Fibroblast of lung (primary cell): Measurements from ENCODE around the gene HMOX1. TPM values are rescaled to one million over a fixed set of nuclear protein-coding genes. Genes with fewer than 3 reads are reported as not detected.

Experiments used
- DNase-seq, 2 donors: peaks; one replicate each; pipeline versions ENCODE4 v3.0.0 to v3.0.0-alpha.2; 2010; ENCODE audit warnings: low read depth in 2 of 2
- H2AFZ ChIP-seq: 2 replicates; pipeline ENCODE4 v1.5.1; 2012; ENCODE audit warnings: low read length, control low read depth, inconsistent platforms
- H3K27ac ChIP-seq: 2 replicates; pipeline ENCODE4 v1.5.1; 2011; ENCODE audit warnings: low read length, control low read depth; ENCODE audit not compliant: insufficient read depth
- H3K27me3 ChIP-seq: 2 replicates; pipeline ENCODE4 v1.5.1; 2011; ENCODE audit warnings: mild to moderate bottlenecking, low read length; ENCODE audit not compliant: control insufficient read depth, insufficient read depth
- H3K36me3 ChIP-seq: 2 replicates; pipeline ENCODE4 v1.5.1; 2011; ENCODE audit warnings: low read length; ENCODE audit not compliant: control insufficient read depth, insufficient read depth
- H3K4me1 ChIP-seq: 2 replicates; pipeline ENCODE4 v1.5.1; 2011; ENCODE audit warnings: low read length; ENCODE audit not compliant: control insufficient read depth, insufficient read depth; ENCODE audit errors: extremely low read depth
- H3K4me2 ChIP-seq: 2 replicates; pipeline ENCODE4 v1.5.1; 2011; ENCODE audit warnings: low read length, control low read depth; ENCODE audit not compliant: insufficient read depth; ENCODE audit errors: extremely low read depth
- H3K4me3 ChIP-seq, 4 experiments: fragments of 200-600 bp in 1 of 4; sonication (generic) in 1 of 4; replicated peaks in 1 of 4; 2 replicates each; pipeline ENCODE4 v1.5.1; 2011 to 2016; ENCODE audit warnings: low read length in 4 of 4, low read depth in 3 of 4, mild to moderate bottlenecking in 3 of 4, control low read depth in 2 of 4, inconsistent platforms in 1 of 4, mixed read lengths in 1 of 4; ENCODE audit not compliant: insufficient read depth in 1 of 4; ENCODE audit errors: control extremely low read depth in 1 of 4
- H3K79me2 ChIP-seq: 2 replicates; pipeline ENCODE4 v1.5.1; 2012; ENCODE audit warnings: mild to moderate bottlenecking, low read length, inconsistent platforms; ENCODE audit not compliant: control insufficient read depth, insufficient read depth
- H3K9ac ChIP-seq: 2 replicates; pipeline ENCODE4 v1.5.1; 2011; ENCODE audit warnings: mild to moderate bottlenecking, low read length, control low read depth; ENCODE audit not compliant: insufficient read depth
- H3K9me3 ChIP-seq: 2 replicates; pipeline ENCODE4 v1.5.1; 2012; ENCODE audit warnings: low read depth, low read length; ENCODE audit not compliant: control insufficient read depth, insufficient read depth
- H4K20me1 ChIP-seq: 2 replicates; pipeline ENCODE4 v1.5.1; 2011; ENCODE audit warnings: low read length; ENCODE audit not compliant: control insufficient read depth, insufficient read depth; ENCODE audit errors: extremely low read depth
- CTCF ChIP-seq, 2 donors: IDR thresholded peaks in 1 of 2; conservative IDR thresholded peaks in 1 of 2; 1 replicate in 1 of 2; 2 replicates in 1 of 2; pipeline ENCODE4 v1.5.1; 2011 to 2012; ENCODE audit warnings: low read length in 2 of 2, control low read depth in 1 of 2, inconsistent platforms in 1 of 2, low read depth in 1 of 2, mild to moderate bottlenecking in 1 of 2
- EZH2 ChIP-seq: IDR thresholded peaks from 2 replicates; pipeline ENCODE4 v1.5.1; 2012; ENCODE audit warnings: low read length, control low read depth, mild to moderate bottlenecking; ENCODE audit errors: missing control alignments
- polyA plus RNA-seq, 2 donors: library from polyadenylated mRNA; depleted of rRNA in 1 of 2; stranded (reverse) in 1 of 2; unstranded in 1 of 2; fragments of >200 nt; gene quantifications; 2 replicates each; pipeline ENCODE4 v1.2.1, GENCODE V29; 2011 to 2012; ENCODE audit warnings: missing spikeins in 1 of 2
- total RNA-seq: library from RNA; depleted of rRNA; stranded (reverse); fragments of >200 nt; gene quantifications from 2 replicates; pipeline ENCODE4 v1.2.1, GENCODE V29; 2014

The HMOX1 gene
- total and polyA plus RNA-seq, 2 donors (not counting 1 experiment from before 2014, with no cell fraction given), result 58.9 to 243 TPM

DNA sequence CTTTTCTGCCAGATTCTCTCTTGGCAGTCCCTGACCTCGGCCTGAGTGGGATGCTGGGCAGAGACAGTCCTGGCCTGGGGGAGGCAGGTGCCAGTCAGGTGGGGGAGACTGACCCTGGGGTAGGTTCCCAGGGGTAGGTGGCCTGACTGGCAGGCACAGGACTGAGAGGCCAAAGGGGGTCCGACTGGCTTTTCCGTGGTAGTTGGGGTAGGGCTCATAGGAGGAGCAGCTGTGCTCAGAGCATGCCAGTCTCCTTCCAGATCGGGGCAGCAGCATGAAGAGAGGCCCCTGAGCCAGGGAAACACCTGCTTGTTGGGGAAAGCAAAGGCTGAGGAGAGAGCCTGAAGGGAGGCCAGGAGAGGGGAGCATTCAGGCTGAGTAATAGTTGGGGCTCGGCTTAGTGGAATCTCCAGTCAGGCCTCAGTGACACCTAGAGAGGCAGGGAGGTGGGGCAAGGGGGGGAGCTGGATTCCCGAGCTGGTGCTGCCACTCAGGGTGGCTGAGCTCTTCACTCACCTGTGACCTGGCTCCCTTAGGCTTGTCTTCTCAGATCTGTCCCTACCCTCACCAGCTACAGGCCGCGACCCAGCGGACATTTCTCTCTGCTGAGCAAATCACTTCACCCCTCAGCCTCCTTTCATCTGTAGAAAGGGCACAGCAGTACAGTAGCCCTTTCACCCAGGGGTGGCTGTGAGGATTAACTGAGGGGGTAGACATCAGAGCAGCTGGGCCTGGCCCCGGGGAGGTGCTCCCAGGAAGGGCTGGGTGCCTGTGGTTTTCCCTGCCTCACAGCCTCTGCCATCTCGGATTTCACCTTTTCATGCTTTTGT, 45.3 kb downstream of the HMOX1 start:
- H3K9me3 ChIP-seq, result no peaks in the 10 kb centered on the region
- H3K27ac ChIP-seq, result no peak overlapping the region
- no peaks in the 10 kb centered on the region for H3K79me2 ChIP-seq
- peaks cover 6% of the 10 kb centered on the region for H3K4me1 ChIP-seq
- no peak overlapping the region for H2AFZ ChIP-seq
- peaks cover 9% of the 10 kb centered on the region for H3K36me3 ChIP-seq
- H3K4me3 ChIP-seq, result no peak overlapping the region
- H3K27me3 ChIP-seq, result no peaks in the 10 kb centered on the region
- TF ChIP-seq EZH2 (no peak), CTCF (conservative IDR thresholded peaks at IDR 0.05 in 1 of 2, IDR thresholded peaks at IDR 0.05 in 1 of 2; ENCODE audit: low read depth in 1 of 2, low read length in 2 of 2) (no peak)
- H3K4me2 ChIP-seq, result no peak overlapping the region
- no peaks in the 10 kb centered on the region for H4K20me1 ChIP-seq
- DNase-seq, result peak; percentile 17 to 60
- no peak overlapping the region for H3K9ac ChIP-seq

GRCh38 chr22:35426801-35427140, 45.9 kb downstream of the HMOX1 start:
- no peak overlapping the region for H3K4me2 ChIP-seq
- no peaks in the 10 kb centered on the region for H4K20me1 ChIP-seq
- H3K4me1 ChIP-seq, result peaks cover 6% of the 10 kb centered on the region
- no peaks in the 10 kb centered on the region for H3K27me3 ChIP-seq
- H3K9ac ChIP-seq, result no peak overlapping the region
- H2AFZ ChIP-seq, result no peak overlapping the region
- no peaks in the 10 kb centered on the region for H3K9me3 ChIP-seq
- H3K36me3 ChIP-seq, result peaks cover 9% of the 10 kb centered on the region
- H3K4me3 ChIP-seq, result no peak overlapping the region
- no peak for DNase-seq
- no peaks in the 10 kb centered on the region for H3K79me2 ChIP-seq
- H3K27ac ChIP-seq, result no peak overlapping the region
- TF ChIP-seq CTCF (conservative IDR thresholded peaks at IDR 0.05 in 1 of 2, IDR thresholded peaks at IDR 0.05 in 1 of 2; ENCODE audit: low read depth in 1 of 2, low read length in 2 of 2) (no peak), EZH2 (no peak)

GRCh38 chr22:35430897-35431322, 50.0 kb downstream of the HMOX1 start:
- Histone ChIP-seq H3K36me3 (no peaks in the 10 kb centered on the region), H2AFZ (peak overlapping the region; percentile 19), H4K20me1 (no peaks in the 10 kb centered on the region), H3K27ac (peak overlapping the region; percentile 38), H3K4me1 (peaks cover 5% of the 10 kb centered on the region), H3K79me2 (no peaks in the 10 kb centered on the region), H3K9me3 (no peaks in the 10 kb centered on the region), H3K9ac (no peak overlapping the region), H3K27me3 (no peaks in the 10 kb centered on the region), H3K4me3 (no peak overlapping the region), H3K4me2 (peak overlapping the region; percentile 32)
- peak; percentile 82 to 89 for DNase-seq
- TF ChIP-seq CTCF (conservative IDR thresholded peaks at IDR 0.05 in 1 of 2, IDR thresholded peaks at IDR 0.05 in 1 of 2; ENCODE audit: low read depth in 1 of 2, low read length in 2 of 2) (peak; percentile 85 to 97), EZH2 (no peak)
